ENCODE results near the gene C5orf34.
A peak's percentile ranks its signal among the peaks of the same experiment; 100 is the strongest.
"Not testable (repeated sequence)": the region's sequence is repeated elsewhere in the genome, so short reads cannot be mapped to it uniquely, and the experiment has no call there.

C5orf34 gene

DNA sequence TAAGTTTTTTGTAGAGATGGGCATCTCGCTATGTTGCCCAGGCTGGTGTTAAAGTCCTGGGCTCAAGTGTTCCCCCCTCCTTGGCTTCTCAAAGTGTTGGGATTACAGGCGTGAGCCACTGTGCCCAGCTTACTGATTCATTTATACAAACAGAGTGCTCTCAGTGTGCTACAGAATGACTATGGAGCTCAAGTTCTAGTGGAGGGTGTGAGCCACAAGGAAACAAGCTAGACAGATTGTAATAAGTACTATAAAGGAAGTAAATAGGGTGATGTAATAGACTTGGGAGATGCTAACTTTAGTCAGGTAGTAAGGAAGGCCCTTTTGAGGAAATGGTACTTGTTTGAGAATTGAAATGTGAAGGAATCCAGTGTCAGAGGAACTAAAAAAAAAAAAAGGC is 29.5 kb downstream of the C5orf34 start:
- no peak for TF ChIP-seq POLR2A (IDR thresholded peaks at IDR 0.05; ENCODE audit: low read depth, low read length)
- FAIRE-seq (peak; percentile 65), DNase-seq (ENCODE audit: insufficient read length, low spot score) (no peak)

DNA sequence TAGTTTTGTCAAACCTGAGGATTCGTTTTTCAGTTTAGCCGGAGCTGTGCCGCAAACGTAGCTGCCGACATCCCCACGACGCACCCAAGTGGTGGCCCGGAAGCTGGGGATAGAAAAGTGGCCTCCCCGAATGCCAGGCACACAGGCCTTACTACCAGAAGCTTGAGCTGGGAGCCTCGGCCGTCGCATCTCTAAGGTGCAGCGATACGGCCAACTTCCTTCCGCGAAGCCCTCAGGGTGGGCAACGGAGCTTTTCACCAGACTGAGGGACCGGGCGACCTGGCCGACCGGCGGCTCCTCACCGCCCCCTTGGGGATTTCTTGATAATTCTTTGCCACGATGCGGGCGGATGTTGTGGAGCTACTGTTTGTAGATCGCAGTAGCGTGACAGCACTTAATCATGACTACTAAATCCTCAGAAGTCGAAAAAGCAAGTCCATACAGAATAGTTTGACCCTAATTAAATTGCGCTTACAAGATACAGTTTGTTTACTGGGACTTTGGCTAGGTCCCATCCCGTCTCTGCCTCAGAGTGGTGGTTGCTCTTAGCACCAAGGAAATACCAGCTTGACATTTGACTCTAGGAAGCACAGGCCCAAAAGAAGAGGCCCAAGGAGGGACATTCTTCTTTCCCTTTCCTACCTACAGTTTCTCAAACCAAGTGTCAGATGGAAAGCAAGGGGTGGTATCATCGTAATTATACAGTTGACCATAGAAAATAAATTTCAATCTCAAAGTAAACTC is 30.7 kb downstream of the C5orf34 start:
- DNase-seq (ENCODE audit: insufficient read length, low spot score) (peak; percentile 71), FAIRE-seq (no peak)
- TF ChIP-seq POLR2A (IDR thresholded peaks at IDR 0.05; ENCODE audit: low read depth, low read length) = peak; percentile 31; the same call in 1 of the 2 replicates

DNA sequence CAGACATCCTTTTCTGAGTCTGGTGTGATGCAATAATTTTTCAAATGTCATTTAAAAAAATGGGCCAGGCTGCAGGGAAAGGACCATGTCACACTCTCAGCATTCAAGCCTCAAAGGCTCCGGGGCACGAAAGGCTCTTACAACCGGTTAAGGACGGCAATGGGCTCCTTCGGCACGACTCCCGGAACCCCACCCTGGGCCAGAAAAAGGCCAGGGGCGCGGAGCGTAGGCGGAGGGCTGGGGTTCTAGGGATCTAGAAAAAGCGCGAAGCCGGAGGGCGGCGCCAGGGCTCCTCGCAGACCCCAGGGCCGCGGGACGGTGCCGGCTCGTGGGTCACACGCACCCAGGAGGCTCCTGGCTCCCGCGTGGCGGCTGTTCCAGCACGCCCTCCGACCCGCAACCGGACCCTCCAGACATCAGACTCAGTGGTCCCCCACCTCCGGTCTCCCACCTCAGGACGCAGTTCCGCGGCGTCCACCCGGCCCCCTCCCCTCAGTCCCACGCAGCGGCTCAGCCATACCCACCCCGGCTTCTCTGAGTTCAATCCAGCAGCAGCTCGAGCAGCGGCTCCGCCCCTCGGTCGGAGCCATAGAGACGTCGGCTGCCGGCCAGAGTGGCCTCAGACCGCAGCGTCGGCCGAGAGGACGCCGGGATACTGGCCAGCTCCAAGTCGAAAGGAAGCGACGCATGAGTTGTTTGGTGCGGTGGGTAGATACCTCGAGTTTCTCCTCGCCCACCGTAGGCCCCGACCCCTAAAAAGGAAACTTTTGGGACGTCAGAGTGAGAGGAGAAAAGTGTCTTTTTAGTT is 31.4 kb downstream of the C5orf34 start, which contains the start of gene TMEM267:
TMEM267 (minus strand) TSS at position 568 of the 808 bp plus-strand sequence. CDS start 29,896 bp downstream, outside the sequence.
- peak; percentile 78 for TF ChIP-seq POLR2A (IDR thresholded peaks at IDR 0.05; ENCODE audit: low read depth, low read length)
- FAIRE-seq = peak; percentile 97
- DNase-seq (ENCODE audit: insufficient read length, low spot score) = peak; percentile 85

DNA sequence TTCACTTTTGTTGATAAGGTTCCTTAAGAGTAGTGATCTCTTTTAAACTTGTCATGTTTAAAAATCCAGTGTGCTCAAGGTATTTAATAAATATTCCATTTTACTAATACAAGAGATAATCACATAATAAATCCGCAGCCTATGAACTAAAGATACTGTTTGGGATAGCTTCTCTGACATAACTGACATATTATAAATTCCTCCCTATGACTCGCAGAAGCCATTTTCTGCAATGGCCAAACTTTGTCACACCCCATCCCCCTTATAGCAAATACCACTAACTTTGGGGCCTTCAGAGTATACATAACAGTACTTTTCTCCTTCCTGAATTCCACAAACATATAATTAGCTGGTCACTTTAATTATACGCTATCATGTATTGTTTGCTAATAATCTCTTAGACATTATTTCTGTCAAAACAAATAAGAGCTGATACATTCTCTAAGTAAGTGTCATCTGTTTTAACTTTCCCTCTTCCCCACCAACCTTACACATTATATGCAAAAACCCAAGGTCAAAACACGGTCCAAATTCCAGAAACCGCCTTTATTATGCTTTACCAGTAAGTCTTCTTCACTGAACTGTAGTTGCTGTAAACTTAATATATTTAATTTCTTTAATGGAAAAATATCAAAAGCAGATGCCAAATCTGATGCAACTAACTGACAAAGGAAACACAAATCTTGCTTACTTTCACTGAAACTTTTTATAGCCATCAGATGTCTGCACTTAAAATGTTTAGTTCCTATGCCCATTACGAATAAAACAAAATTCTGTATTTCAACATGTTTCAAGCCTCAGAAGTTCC is 32.3 kb downstream of the C5orf34 start:
- peak; percentile 93 for FAIRE-seq
- TF ChIP-seq POLR2A (IDR thresholded peaks at IDR 0.05; ENCODE audit: low read depth, low read length) = no peak
- DNase-seq (ENCODE audit: insufficient read length, low spot score) = no peak

DNA sequence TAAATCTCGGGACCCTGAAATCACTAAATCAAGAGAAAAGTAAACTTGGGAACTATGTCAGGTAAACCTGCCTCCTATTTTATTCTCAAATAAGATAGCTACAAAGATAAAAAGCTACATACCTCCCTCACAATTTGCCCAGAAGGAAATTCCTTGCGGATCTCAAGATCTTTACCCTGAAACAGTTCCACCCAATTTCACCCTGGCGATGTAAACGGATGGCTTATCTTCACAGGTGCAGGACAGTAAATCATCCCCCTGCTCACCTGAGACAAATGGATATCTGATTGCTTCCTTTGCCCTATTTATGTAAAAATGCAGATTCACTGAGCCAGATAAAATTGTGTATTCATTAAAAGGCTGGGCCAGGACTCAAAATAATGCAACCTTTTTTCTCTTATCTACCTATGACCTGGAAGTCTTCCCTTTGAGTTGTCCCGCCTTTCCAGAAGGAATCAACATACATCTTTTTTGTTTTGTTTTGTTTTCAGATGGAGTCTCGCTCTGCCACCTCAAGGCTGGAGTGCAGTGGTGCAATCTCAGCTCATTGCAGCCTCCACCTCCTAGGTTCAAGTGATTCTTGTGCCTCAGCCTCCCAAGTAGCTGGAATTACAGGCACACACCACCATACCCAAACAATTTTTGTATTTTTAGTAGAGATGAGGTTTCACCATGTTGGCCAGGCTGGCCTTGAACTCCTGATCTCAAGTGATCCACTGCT is 45.1 kb downstream of the C5orf34 start:
- FAIRE-seq (no peak), DNase-seq (ENCODE audit: insufficient read length, low spot score) (no peak)
- TF ChIP-seq POLR2A (IDR thresholded peaks at IDR 0.05; ENCODE audit: low read depth, low read length) = no peak

DNA sequence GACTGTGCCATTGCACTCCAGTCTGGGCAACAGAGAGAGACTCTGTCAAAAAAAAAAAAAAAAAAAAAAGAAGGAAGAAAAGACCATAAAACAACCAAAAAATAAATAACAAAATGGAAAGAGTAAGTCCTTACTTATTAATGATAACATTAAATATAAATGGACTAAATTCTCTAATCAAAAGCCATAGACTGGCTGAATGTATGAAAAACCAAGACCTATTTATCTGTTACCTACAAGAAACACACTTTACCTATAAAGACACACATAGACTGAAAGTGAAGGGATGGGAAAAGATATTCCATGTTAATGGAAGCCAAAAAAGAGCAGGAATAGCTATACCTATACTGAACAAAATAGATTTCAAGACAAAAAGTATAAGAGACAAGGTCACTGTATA is 47.8 kb downstream of the C5orf34 start:
- TF ChIP-seq POLR2A (IDR thresholded peaks at IDR 0.05; ENCODE audit: low read depth, low read length) = no peak
- DNase-seq (ENCODE audit: insufficient read length, low spot score) (no peak), FAIRE-seq (no peak)

DNA sequence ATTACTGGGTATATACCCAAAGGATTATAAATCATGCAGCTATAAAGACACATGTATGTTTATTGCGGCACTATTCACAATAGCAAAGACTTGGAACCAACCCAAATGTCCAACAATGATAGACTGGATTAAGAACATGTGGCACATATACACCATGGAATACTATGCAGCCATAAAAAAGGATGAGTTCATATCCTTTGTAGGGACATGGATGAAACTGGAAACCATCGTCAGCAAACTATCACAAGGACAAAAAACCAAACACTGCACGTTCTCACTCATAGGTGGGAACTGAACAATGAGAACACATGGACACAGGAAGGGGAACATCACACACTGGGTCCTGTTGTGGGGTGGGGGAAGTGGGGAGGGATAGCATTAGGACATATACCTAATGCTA is 49.5 kb downstream of the C5orf34 start:
- not testable (repeated sequence) for FAIRE-seq; DNase-seq (ENCODE audit: insufficient read length, low spot score)

DNA sequence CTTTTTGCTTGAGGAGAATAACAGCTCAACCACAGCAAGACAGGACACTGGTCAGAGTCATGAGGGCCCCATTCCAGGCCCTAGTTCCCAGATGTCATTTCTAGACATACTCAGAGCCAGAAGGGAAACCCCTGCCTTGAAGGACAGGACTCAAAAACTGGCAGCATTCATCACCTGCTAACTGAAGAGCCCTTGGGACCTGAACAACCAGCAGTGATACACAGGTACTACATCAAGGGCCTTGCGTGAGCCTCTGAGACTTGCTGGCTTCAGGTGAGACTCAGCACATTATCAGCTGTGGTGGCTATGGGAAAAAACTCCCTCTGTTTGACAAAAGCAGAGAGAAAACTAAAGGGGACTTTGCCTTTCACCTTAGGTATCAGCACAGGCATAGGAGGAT is 53.9 kb downstream of the C5orf34 start:
- DNase-seq (ENCODE audit: insufficient read length, low spot score) = no peak
- no peak for TF ChIP-seq POLR2A (IDR thresholded peaks at IDR 0.05; ENCODE audit: low read depth, low read length)
- no peak for FAIRE-seq

DNA sequence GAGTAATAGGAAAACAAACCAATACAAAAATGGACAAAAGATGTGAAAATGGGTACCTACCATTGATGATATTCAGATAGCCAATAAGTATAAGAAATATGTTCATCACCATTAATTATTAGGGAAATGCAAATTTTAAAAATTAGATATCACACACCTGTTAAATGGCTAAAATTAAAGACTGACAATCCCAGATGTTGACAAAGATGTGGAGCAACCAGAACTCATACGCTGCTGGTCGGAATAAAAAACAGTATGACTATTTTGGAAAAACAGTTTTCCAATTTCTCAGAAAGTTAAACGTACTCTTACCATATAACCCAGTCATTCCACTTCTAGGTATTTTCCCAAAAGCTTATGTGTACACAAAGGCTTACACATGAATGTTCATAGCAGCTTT is 58.4 kb downstream of the C5orf34 start:
- FAIRE-seq = no peak
- no peak for DNase-seq (ENCODE audit: insufficient read length, low spot score)
- TF ChIP-seq POLR2A (IDR thresholded peaks at IDR 0.05; ENCODE audit: low read depth, low read length) = no peak

DNA sequence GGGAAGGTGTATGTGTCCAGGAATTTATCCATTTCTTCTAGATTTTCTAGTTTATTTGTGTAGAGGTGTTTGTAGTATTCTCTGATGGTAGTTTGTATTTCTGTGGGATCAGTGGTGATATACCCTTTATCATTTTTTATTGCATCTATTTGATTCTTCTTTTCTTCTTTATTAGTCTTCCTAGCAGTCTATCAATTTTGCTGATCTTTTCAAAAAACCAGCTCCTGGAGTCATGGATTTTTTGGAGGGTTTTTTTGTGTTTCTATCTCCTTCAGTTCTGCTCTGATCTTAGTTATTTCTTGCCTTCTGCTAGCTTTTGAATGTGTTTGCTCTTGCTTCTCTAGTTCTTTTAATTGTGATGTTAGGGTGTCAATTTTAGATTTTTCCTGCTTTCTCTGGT is 73.4 kb downstream of the C5orf34 start:
- FAIRE-seq; DNase-seq (ENCODE audit: insufficient read length, low spot score): not testable (repeated sequence)

DNA sequence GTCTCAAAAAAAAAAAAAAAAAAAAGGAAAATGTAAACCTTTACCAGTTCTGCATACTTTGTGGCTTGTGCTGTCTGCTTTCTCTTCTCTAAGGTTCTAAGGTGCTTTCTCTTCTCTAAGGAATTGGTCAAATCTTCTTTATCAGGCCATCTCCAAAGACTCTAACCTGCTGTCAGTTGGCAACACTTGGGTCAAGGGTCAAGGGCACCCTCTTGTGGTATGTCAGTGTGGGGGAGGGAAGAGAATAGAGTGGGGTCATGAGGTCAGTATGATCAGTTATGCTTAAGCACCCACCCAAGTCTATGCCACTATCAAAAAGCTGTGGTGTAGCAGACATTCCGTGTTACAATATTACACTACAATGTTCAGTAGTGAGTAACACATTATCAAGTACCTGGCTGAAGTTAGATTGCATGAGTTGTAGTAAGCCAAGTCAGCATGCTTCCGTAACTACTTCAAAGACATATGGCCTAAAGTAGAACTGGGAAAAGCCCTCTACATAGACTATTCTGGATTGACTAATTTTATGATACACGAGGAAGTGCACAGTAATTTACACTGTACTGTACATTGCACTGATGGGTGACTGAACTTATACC is 77.8 kb downstream of the C5orf34 start:
- no peak for FAIRE-seq
- DNase-seq (ENCODE audit: insufficient read length, low spot score) = no peak
- no peak for TF ChIP-seq POLR2A (IDR thresholded peaks at IDR 0.05; ENCODE audit: low read depth, low read length)
